Islet precursor cell (in vitro differentiated cells): ENCODE results near the gene MSANTD1.
A peak's percentile ranks its signal among the peaks of the same experiment; 100 is the strongest.

ENCODE experiments used
- DNase-seq: peaks from one replicate; pipeline ENCODE4 v3.0.0-alpha.2; 2018

Gene MSANTD1

GRCh38 chr4:3267576-3268394 lies 18.8 kb downstream of the MSANTD1 start:
- peak; percentile 67 for DNase-seq

DNA sequence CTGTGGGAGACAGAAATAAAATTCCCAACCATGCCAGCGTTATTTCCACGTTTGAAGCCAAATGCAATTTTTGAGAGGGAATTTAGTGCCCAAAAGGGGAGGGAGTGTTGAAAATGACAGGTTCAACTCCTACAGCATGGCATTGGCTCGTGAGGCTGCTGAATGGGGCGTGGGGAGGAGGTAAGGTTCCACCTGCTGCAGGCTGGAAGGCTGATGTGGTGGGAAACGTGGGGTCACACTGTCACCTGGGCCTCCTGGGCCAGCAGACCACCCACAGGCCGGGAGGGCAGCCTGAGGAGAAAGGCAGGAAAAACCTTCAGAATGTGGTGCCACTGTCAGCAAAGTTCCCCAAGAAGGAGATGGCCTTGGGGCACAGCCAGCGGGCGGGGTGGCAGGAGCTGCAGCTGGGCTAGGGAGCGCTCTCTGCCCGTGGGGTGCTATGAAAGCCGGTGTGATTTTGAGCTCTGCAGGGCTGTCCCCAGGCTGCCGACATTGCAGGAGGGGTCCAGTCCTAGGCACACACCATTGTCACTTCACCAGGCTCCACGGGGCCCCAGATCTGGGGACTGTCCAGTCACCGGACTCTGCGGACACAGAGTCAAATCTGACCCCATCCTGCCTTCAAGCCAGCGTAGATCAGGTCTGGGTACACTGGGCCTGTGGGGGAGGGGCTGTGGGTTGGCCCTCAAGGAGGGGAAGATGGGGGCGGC lies 19.6 kb downstream of the MSANTD1 start:
- no peak for DNase-seq

DNA sequence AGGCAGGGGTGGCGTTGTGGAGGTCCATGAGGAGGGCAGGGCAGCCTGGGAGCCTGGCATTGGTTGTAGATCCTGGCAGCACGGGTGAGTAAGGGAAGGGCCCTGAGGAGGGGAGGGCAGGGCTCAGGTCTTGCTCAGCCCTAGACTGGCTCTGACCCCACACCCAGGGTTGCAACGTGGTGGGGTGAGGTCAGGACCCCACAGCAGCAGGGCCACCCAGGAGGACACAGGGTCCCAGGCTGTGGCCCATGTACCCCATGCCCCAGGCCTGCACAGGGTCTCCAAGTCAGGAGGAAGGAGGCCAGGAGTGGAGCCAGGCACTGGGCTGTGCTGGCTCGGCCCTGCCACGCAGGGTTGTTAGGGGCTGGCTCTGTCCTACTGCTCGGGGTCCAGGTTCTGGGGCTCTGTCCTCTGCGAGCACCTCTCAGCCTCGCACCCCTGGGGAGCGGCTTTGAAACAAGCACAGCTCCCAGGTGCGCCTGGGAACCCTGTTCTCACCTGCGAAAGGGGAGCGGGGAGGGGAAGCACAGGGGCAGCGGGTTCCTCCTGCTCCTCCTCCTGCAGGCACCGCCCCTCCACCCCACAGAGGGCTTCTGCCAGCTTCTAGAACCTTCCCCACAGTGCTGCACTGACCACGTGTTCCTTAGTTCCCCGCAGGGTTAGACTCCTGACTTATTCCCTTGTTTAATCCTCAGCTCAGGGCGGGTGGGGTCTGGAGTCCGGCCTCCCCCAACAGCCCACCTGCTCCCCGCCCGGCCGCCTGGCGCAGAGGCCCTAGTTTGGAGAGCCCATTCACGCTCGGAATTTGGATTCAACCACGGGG lies 20.4 kb downstream of the MSANTD1 start:
- no peak for DNase-seq

- no peak for DNase-seq
Observed at GRCh38 chr4:3269991-3270611, 21.1 kb downstream of the MSANTD1 start.

GRCh38 chr4:3271131-3271530 lies 22.2 kb downstream of the MSANTD1 start:
- DNase-seq = no peak

- DNase-seq = no peak
Observed at GRCh38 chr4:3276986-3277385, 28.0 kb downstream of the MSANTD1 start.

DNA sequence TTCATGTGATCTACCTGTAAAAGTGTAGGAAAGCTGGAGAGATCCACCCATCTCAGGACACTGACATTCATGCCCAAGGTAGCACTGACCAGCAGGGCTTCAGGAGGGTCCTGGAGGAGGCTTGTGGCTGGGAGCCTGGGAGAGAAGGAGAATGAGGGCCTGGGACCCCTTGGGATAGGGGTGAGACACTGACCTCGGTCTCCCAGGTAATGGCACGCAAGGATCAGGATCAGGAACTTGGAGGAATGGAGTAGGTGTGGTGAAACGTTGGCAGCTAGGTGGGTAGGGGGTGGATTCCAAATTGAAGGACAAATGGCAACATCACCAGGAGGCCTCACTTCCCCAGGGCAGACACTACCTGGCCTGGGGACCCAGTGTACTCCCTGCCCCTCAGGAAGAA lies 31.5 kb downstream of the MSANTD1 start:
- no peak for DNase-seq

GRCh38 chr4:3283483-3283882 lies 34.5 kb downstream of the MSANTD1 start:
- DNase-seq = no peak

DNA sequence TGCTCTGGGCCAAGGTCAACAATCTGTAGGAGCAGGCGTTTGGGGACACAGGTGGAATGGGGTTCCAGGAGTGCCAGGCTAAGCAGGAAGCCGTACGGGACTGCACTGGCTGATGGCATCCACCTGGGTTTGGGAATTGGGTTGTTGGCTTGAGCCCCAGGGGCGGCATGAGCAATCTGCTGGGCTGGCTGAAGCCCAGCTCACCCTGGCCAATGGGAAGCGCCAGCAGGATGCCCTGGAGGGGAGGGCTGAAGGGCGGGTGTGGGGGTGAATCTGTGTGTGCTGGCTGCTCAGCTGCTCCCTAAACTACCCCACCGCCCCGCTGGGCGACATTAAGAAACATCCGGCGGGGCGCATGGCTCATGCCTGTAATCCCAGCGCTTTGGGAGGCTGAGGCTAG lies 35.0 kb downstream of the MSANTD1 start:
- peak; percentile 38 for DNase-seq

DNA sequence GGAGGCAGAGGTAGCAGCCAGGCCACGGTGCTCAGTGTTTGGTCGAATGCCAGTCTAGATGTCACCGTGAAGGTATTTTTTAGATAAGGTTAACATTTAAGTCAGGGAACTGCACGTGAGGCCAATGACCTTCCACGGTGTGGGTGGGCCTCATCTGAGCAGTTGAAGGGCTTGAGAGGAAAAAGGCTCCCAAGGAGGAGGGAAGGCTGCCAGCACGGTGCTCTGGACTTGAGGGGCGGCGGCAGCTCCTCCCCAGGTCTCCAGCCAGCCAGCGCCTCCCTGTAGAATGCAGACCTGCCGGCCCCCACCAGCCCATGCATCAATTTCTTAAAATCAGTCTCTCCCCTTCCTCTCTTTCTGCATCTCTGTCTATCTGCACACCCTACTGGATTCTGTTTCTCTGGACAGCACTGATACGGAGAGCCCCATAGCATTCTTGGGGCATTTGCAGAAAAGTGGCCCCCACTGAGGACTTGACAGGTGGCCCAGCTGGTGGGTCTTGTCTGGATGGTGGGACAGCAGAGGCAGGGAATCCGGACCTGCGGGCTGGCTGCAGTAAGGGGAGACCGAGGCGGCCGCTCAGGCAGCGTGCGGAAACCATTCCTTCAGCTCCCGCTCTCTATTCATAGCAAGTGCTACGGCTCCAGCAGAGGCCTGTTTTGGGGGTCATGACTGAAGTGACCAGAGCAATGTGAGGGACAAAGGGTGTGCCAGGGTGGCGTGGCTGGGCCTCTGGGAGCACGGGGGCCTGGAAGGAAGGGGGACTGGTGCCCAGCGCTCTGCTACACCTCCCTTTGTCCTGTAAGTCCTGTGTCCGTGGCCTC lies 36.0 kb downstream of the MSANTD1 start:
- peak; percentile 38 for DNase-seq

GRCh38 chr4:3285558-3286334 lies 36.8 kb downstream of the MSANTD1 start:
- peak; percentile 64 for DNase-seq

DNA sequence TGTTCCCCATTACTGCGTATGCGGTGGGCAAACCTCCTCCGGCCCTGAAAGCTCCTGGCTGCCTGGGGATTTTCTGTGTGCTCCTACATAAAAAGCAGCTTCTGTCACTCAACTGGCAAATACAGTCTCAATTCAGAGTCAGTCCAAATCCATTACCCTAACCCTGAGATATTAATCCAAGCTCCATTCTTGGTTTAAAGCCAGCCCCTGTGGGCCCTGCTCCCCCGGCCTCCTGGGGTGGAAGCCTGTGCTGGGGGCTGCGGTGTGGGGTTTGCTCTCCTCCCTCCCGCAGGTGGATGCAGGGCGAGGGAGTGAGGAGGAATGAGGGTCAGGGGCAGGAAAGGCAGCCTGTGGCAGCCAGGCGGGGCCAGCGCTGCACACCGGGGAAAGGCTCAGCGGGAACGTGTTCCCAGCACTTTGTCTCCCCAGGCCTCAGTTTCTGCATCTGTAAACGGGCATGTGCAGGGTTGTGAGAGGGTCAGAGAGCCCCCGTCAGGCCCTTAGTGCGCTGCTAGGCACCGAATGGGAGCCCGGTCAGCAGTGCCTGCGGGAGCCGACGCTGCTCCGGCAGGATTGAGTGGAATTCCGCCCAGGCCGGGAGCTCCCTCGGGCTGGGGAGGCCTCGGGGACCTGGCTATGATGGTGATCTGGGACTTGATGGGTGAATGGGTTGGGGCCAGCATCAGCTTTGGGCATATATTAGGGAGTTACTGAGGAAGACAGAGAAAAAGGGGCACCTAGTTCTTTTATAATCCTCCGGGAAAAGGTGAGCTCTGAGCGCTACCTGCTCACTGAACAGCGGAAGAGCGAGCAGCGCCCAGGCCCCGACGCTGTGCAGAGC lies 37.6 kb downstream of the MSANTD1 start:
- DNase-seq = peak; percentile 57

DNA sequence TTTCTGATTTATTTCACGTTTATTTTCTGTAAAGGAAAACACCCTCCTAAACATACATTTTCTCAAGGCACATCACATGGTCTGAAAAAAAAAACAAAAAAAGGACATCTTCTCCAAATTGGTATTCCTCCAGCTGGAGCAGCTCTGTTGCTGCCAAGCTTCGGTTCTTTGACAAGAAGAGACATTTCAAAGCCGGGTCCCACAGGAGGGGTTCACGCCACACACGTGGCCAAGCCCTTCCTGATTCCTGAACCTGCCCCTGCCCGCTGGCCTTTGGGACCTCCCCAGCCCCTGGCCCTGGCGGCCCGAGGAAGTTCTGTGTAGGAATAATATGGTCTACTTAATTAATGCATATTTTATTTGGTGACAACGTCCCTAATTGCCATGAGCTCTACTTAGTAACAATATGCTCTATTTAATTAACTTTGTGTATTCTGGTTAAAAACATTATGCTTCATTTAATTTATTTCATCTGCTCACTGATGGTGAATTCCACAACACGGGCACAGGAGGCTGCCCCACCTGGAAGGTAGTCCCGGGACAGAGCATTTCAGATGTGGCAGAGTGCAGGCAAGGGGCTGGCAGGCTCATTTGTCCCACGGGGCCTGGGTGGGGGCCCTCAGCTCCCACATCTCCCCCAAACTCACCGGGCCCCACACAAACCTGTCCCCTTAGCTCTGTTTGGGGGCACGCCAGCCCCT lies 38.5 kb downstream of the MSANTD1 start:
- peak; percentile 28 for DNase-seq

DNA sequence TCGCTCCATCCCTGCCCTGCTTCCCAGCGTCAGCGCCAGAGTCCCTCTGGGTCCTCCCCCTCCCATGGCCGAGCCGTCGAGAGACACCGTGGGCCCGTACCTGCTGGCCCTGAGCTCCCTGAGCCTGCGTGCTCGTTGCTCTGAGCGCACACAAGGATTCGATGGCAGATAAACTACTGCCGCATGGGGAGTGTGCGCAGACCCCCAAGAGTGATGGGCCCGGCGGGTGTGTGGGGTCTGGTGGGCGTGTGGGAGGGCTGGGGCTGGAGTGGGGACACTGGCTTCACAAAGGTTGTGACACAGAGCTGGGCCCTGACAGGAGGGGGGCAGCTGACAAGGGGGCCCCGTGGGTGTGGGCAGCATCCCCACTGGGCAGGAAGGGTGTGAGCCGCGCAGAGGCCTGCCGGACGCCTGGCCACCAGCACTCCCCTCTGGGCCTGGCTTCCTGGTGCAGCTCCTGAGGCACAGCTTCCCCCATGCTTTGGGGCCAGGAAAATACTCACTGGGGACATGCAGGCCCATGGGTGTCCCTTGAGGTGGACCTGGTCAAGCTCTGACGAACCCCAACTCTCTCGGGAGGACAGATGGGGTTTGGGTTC lies 39.1 kb downstream of the MSANTD1 start:
- peak; percentile 48 for DNase-seq

DNA sequence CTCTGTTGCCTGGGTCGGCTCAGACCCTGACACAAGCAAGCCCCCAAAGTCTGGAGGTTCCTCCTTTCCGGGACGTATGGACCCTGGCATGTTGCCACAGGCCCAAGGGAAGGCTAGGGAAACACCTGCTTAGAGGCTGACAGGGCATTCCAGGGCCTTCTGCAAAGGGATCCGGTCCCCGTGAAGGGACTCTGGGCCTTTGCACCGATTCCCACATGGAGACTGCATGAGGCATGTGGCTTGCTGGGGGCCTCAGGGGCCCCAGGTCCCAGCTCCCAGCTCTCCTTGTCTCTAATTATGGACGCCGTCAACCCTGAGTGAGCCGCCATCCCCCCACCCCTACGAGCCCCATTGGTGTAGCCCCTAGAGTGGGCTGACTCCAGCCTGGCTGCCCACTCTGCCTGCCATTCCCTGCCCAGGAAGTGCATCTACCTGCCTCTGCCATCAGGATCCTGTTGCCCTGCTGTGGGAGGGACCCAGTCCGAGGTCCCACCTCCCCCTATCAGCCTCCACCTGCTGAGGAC lies 39.7 kb downstream of the MSANTD1 start:
- DNase-seq = peak; percentile 49

DNA sequence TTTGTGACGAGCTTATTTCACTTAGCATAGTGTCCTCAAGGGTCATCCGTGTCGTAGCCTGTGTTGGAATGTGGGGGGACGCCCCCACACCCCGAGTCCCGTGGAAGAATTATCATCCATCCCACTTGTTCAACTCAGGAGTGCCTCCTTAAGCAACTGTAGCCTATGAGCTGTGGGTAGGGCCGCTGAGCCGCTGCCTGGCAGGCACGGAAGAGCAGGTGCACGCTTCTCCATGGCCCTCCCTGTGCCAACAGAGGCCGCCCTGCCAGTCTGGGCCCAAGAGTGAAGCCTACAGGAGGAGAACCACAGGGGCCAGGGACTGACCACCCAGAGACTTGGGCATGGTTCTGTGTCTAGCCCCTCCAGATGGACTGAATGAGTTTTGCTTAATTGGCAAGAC lies 41.5 kb downstream of the MSANTD1 start:
- DNase-seq = peak; percentile 37

GRCh38 chr4:3290889-3291321 lies 41.9 kb downstream of the MSANTD1 start:
- DNase-seq = no peak

- DNase-seq = no peak
Observed at GRCh38 chr4:3291411-3291968, 42.5 kb downstream of the MSANTD1 start.
